HPDE6-E6E7 (cell line): ENCODE data around the gene PCLO.

ENCODE experiments used
- DNase-seq: peaks from one replicate; pipeline ENCODE4 v3.0.0; 2011; ENCODE audit warnings: missing footprints; ENCODE audit errors: extremely low spot score

Gene PCLO

GRCh38 chr7:82839063-82839462 is 323.6 kb downstream of the PCLO start:
- no peak for DNase-seq

DNA sequence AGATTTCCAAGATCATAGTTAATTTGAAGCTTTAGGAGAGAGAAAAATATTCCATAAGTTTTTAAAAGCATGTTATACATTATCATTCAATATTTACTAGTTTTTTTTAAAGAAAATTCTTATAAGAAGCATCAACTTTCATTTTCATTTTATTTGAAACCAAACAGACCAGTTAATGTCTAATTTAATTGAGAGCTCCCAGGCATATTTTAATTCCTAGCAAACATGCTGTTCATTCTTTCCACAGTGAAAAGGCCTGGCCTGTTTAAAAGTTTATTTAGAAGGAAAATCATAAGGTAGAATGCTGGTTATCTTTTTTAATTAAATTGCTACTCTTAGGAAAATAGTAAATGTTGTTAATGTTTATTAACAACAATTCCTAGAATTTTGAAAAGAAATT is 324.4 kb downstream of the PCLO start:
- DNase-seq: no peak

DNA sequence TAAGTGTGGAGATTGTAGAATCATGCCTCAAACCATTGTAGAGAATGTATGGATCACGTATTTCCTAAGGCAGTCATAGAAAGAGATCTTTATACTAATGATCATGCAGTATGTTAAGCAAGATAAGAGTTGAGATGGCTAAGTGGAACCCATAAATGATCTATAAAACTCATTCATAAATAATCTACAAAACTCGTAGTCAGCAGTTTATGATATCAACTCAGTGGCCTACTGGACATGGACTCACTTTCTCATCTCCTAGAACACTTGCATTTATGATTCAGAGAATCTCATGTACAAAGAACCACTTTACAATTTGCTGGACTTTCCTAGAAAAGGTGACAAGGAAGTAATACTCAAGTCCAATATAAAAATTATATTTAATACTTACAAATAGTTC is 339.6 kb downstream of the PCLO start:
- DNase-seq: no peak

DNA sequence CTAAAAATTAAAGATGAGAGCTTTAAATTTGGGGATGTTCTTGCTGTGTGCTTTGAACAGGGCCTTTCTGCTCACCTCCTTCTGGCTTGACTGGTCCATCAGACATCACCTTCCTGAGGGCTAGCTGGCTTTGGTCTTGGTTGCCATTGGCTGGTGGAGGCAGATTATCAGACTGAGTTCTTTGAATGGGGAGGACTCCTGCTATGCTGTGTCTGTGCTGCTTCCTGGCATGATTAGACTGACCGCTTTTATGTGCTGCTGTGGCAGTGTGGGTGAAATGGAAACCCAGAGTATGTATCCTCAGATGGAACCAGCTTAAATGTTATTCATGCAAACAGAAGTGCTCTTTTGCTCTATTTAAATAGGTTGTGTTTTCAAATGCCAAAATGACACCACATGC is 341.6 kb downstream of the PCLO start:
- no peak for DNase-seq

DNA sequence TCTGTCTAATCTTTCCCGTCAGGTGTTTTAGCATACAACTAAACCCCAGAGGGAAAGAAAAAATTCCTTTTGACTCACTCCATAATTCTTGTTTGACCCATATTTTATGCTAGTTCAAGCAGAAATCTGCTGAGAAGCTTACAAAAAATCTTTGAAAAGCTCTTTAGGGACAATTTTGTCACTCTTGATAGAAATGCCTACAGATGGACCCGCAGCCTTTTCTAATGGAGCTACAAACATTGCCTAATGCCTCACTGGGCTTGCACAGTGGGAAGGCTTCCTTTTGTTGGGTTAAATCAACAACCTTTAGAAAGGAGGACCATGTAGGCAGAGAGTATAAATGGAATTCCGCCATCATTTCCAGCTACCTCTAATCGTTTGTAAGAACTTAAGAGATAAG is 344.5 kb downstream of the PCLO start:
- no peak for DNase-seq

- no peak for DNase-seq
Measured at GRCh38 chr7:82816272-82816671, 346.4 kb downstream of the PCLO start.

- peak; percentile 16 for DNase-seq
Measured at GRCh38 chr7:82810558-82811259, 352.0 kb downstream of the PCLO start.

GRCh38 chr7:82808633-82809032 is 354.1 kb downstream of the PCLO start:
- DNase-seq: no peak

DNA sequence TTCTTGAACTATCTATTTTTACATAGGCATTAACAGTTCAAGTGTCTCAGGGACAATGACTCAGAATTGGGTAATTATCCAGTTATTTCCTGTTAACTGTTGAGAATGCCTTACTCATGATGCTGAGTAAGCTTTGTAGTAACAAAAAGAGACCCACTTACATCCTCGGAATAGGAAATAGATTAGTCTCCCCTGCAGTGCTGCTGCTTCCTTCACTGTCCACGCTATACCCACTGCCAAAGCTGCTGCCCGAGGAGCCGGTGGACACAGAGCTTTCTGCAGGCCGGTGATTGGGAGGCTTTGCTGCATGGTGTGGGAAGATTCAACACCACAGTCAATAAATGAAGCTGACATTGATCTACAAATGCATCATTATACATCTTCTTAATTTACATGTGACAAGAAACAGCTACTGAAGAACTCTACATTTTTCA is 357.1 kb downstream of the PCLO start:
- peak; percentile 54 for DNase-seq

GRCh38 chr7:82803411-82803810 is 359.3 kb downstream of the PCLO start:
- no peak for DNase-seq

- DNase-seq: no peak
Measured at GRCh38 chr7:82789883-82790609, 372.6 kb downstream of the PCLO start.

GRCh38 chr7:82778021-82778420 is 384.7 kb downstream of the PCLO start:
- DNase-seq: no peak

GRCh38 chr7:82762880-82763279 is 399.8 kb downstream of the PCLO start:
- no peak for DNase-seq

GRCh38 chr7:82760831-82761230 is 401.9 kb downstream of the PCLO start:
- no peak for DNase-seq

DNA sequence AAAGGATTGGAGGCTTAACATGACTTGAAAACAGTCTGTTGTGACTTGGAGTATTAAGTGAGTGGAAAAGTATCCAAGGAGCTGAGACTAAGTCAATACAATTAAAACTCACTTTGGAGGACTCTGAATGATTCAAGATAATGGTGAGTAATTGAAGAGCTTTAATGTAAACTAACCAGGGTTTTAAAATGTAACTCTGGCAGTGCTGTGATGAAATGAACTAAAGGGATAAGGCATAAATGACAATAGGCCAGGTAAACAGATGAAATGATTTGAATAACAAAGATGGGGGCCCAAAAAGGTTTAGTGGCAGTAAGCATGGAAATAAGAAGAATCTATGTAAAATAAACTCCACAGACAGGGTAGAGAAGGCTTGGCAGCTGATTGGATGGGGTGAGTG is 402.6 kb downstream of the PCLO start:
- DNase-seq: no peak

DNA sequence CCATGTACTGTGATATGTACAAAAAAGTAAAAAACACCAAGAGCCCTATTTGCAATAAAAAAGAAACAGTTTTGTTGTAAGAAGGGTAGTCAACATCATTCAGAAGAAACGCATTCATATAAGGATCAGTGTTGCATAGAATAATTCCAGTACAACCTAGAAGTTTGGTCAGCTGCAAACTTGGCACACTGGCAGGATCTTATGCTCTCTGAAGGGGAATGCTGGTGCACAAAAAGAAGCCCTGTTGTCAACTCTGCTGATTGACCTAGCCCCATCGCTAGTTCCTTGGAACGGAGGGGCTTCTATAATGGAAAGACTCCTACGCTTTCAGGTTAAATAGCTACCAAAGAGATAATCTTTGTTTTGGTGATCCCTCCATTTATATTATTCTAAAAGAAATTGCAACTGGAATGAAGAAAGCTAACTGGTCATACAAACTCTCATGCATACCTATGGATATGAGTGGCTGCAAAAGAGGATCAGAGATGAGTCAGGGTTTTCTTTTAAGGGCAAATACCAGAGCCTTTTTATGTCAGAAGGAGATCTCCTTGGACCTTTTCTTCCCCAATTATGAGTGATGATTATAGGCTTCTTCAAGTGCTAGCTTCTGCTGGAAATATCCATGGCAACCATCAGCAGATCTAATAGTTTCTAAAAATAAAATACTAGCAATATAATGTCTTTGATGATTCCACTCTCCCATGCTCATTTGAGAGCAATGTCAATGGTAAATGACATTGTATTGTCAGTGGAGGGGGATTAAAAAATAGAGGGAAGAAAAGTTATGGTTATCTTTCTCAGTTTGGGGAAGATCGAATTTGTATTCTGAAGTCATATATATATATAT is 406.8 kb downstream of the PCLO start:
- DNase-seq: peak; percentile 15

GRCh38 chr7:82750007-82750406 is 412.7 kb downstream of the PCLO start:
- no peak for DNase-seq

GRCh38 chr7:82745820-82746219 is 416.9 kb downstream of the PCLO start:
- DNase-seq: no peak

GRCh38 chr7:82745117-82745516 is 417.6 kb downstream of the PCLO start:
- no peak for DNase-seq

GRCh38 chr7:82742163-82742562 is 420.5 kb downstream of the PCLO start:
- DNase-seq: no peak

GRCh38 chr7:82741493-82741892 is 421.2 kb downstream of the PCLO start:
- DNase-seq: no peak

DNA sequence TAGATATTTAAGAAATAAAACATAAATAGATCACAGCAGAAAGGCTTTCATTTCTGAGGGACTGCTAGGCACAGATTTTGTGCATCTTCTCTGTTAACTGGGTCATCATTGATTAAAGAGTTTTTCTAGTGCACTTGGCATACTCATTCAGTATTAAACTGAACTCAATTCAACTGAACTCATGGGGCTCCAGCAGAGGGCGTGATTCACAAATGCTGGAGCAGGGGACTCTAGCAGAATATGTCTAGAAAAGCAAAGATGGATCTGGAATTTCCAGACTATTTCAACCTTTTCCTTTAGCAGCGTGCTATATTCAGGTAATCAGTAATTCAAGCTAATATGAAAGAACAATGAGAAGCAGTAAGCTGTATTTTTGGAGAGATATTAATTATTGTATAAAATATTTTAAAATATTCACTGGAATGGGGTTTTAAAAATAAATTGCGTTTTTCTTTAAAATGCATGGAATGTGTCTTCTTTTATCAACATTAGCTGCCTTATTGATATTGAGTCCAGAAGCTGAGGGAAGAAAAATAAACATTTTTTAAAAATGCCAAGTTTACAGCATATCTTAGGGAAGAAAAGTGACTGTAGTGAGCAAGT is 422.3 kb downstream of the PCLO start:
- peak; percentile 23 for DNase-seq
